Keratinocyte (primary cell): ENCODE measurements around the gene ATP9B. TPM values are rescaled to one million over a fixed set of nuclear protein-coding genes. Genes with fewer than 3 reads are reported as not detected.

Source experiments
- DNase-seq: peaks from one replicate; pipeline ENCODE4 v3.0.0-alpha.2; 2011; ENCODE audit warnings: low read depth, missing footprints, low spot score
- FAIRE-seq: peaks from 2 replicates; lab custom pipeline; 2011; peaks lifted over from hg19 to GRCh38; lab: Jason Lieb, UNC
- H2AFZ ChIP-seq: 2 replicates; pipeline ENCODE4 v1.6.0; 2012; ENCODE audit warnings: low read length, control low read depth, inconsistent platforms; ENCODE audit not compliant: control insufficient read depth
- H3K27ac ChIP-seq: 2 replicates; pipeline ENCODE4 v1.5.1; 2011; ENCODE audit warnings: low read length; ENCODE audit not compliant: control insufficient read depth, insufficient read depth
- H3K27me3 ChIP-seq: 3 replicates; pipeline ENCODE4 v1.6.0; 2011; ENCODE audit warnings: low read length; ENCODE audit not compliant: control insufficient read depth, insufficient read depth; ENCODE audit errors: extremely low read depth
- H3K36me3 ChIP-seq, 2 experiments: 2 replicates in 1 of 2; 3 replicates in 1 of 2; pipeline ENCODE4 v1.5.1; 2011; ENCODE audit warnings: low read length in 2 of 2, mild to moderate bottlenecking in 1 of 2; ENCODE audit not compliant: control insufficient read depth in 2 of 2, insufficient read depth in 2 of 2; ENCODE audit errors: extremely low read depth in 1 of 2
- H3K4me1 ChIP-seq: 3 replicates; pipeline ENCODE4 v1.5.1; 2011; ENCODE audit warnings: low read length; ENCODE audit not compliant: control insufficient read depth, insufficient read depth; ENCODE audit errors: extremely low read depth
- H3K4me2 ChIP-seq: 3 replicates; pipeline ENCODE4 v1.6.0; 2011; ENCODE audit warnings: low read depth, low read length; ENCODE audit not compliant: control insufficient read depth, insufficient read depth; ENCODE audit errors: extremely low read depth
- H3K4me3 ChIP-seq, 3 experiments: fragments of 200-600 bp in 1 of 3; sonication (generic) in 1 of 3; 2 replicates in 2 of 3; 3 replicates in 1 of 3; pipeline ENCODE4 v1.5.1; 2011 to 2016; ENCODE audit warnings: low read length in 3 of 3, mild to moderate bottlenecking in 3 of 3, control low read depth in 2 of 3, inconsistent platforms in 1 of 3, low read depth in 1 of 3, mixed read lengths in 1 of 3, mixed run types in 1 of 3, moderate library complexity in 1 of 3; ENCODE audit not compliant: control insufficient read depth in 2 of 3, insufficient read depth in 2 of 3; ENCODE audit errors: extremely low read depth in 1 of 3
- H3K79me2 ChIP-seq: 2 replicates; pipeline ENCODE4 v1.6.0; 2012; ENCODE audit warnings: low read length; ENCODE audit not compliant: control insufficient read depth, insufficient read depth
- H3K9ac ChIP-seq: 3 replicates; pipeline ENCODE4 v1.6.0; 2011; ENCODE audit warnings: low read length; ENCODE audit not compliant: control insufficient read depth, insufficient read depth; ENCODE audit errors: extremely low read depth
- H3K9me1 ChIP-seq: 3 replicates; pipeline ENCODE4 v1.6.0; 2011; ENCODE audit warnings: low read length; ENCODE audit not compliant: control insufficient read depth, insufficient read depth; ENCODE audit errors: extremely low read depth
- H3K9me3 ChIP-seq: 2 replicates; pipeline ENCODE4 v1.5.1; 2012; ENCODE audit warnings: low read depth, low read length; ENCODE audit not compliant: control insufficient read depth
- H4K20me1 ChIP-seq: 3 replicates; pipeline ENCODE4 v1.6.0; 2011; ENCODE audit warnings: low read length; ENCODE audit not compliant: control insufficient read depth, insufficient read depth; ENCODE audit errors: extremely low read depth
- CTCF ChIP-seq, 3 experiments: IDR thresholded peaks in 1 of 3; conservative IDR thresholded peaks in 1 of 3; optimal IDR thresholded peaks in 1 of 3; 2 replicates in 2 of 3; 3 replicates in 1 of 3; pipeline versions ENCODE3 to v1.5.1; 2011; ENCODE audit warnings: low read length in 3 of 3, mild to moderate bottlenecking in 3 of 3, moderate library complexity in 2 of 3, control low read depth in 1 of 3, inconsistent platforms in 1 of 3; ENCODE audit not compliant: insufficient read depth in 2 of 3; ENCODE audit errors: extremely low read depth in 1 of 3
- EZH2 ChIP-seq: IDR thresholded peaks from one replicate; pipeline ENCODE4 v1.6.1; 2012; ENCODE audit warnings: inconsistent platforms, mild to moderate bottlenecking, low read length, moderate library complexity
- dilution Hi-C: fragments of 300-500 bp; cut with MboI; formaldehyde crosslinking; loops from one replicate; pipeline ENCODE4 v1.7.0; 2020; ENCODE audit warnings: low sequenced_read_pairs; ENCODE audit not compliant: extremely low pct_ligation_motif_present
- polyA plus RNA-seq, 5 experiments: library from polyadenylated mRNA; depleted of rRNA in 3 of 5; stranded (reverse) in 3 of 5; stranded (forward) in 1 of 5; unstranded in 1 of 5; fragments of >200 nt; gene quantifications; 1 replicate in 1 of 5; 2 replicates in 3 of 5; 3 replicates in 1 of 5; pipeline versions ENCODE4 v1.2.1 to v1.2.3, GENCODE V29; 2011 to 2012; ENCODE audit warnings: missing spikeins in 2 of 5, low read depth in 1 of 5, low replicate concordance in 1 of 5

The ATP9B gene
- polyA plus RNA-seq, 1 donor (not counting 4 experiments of a cell fraction or from before 2014, with no cell fraction given), result 16.1 TPM

GRCh38 chr18:79043288-79043687, 25.9 kb upstream of the ATP9B start:
- no peak for TF ChIP-seq CTCF (optimal IDR thresholded peaks at IDR 0.05 in 1 of 3, IDR thresholded peaks at IDR 0.05 in 1 of 3, conservative IDR thresholded peaks at IDR 0.05 in 1 of 3; ENCODE audit: extremely low read depth in 1 of 3, insufficient read depth in 2 of 3, low read length in 3 of 3)
- no peak for TF ChIP-seq EZH2
- Histone ChIP-seq H3K36me3 (no peaks in the 10 kb centered on the region), H3K27me3 (no peaks in the 10 kb centered on the region), H4K20me1 (no peaks in the 10 kb centered on the region), H3K9me1 (no peaks in the 10 kb centered on the region), H3K27ac (no peak overlapping the region), H3K79me2 (no peaks in the 10 kb centered on the region), H3K4me2 (no peak overlapping the region), H3K9me3 (peaks cover 7% of the 10 kb centered on the region), H3K9ac (no peak overlapping the region), H3K4me3 (no peak overlapping the region), H3K4me1 (no peaks in the 10 kb centered on the region), H2AFZ (no peak overlapping the region)
- dilution Hi-C loops, result no loop called here
- FAIRE-seq (no peak), DNase-seq (no peak)

- TF ChIP-seq CTCF (optimal IDR thresholded peaks at IDR 0.05 in 1 of 3, IDR thresholded peaks at IDR 0.05 in 1 of 3, conservative IDR thresholded peaks at IDR 0.05 in 1 of 3; ENCODE audit: extremely low read depth in 1 of 3, insufficient read depth in 2 of 3, low read length in 3 of 3), result no peak
- TF ChIP-seq EZH2, result no peak
- Histone ChIP-seq H3K36me3 (no peaks in the 10 kb centered on the region), H3K27ac (no peak overlapping the region), H4K20me1 (no peaks in the 10 kb centered on the region), H3K27me3 (no peaks in the 10 kb centered on the region), H3K4me2 (no peak overlapping the region), H3K79me2 (no peaks in the 10 kb centered on the region), H3K9me1 (no peaks in the 10 kb centered on the region), H3K4me3 (no peak overlapping the region), H3K4me1 (no peaks in the 10 kb centered on the region), H2AFZ (no peak overlapping the region), H3K9me3 (no peaks in the 10 kb centered on the region), H3K9ac (no peak overlapping the region)
- FAIRE-seq (no peak), DNase-seq (no peak)
- dilution Hi-C loops, result no loop called here
Measured at GRCh38 chr18:79046522-79046921, 22.7 kb upstream of the ATP9B start.
